H1 (cell line): ENCODE data around the gene PMFBP1. TPM values are rescaled to one million over a fixed set of nuclear protein-coding genes. Genes with fewer than 3 reads are reported as not detected.

ENCODE experiments used
- CTCF ChIA-PET: fragments of 300-600 bp; sonication (Branson Sonifier 250); formaldehyde crosslinking; loops from one replicate; lab custom pipeline; 2021; ENCODE audit not compliant: partially characterized antibody; lab: Charles Lee
- POLR2A ChIA-PET: fragments of 300-600 bp; sonication (Branson Sonifier 250); formaldehyde crosslinking; loops from one replicate; lab custom pipeline; 2021; ENCODE audit warnings: inconsistent platforms; ENCODE audit not compliant: partially characterized antibody; lab: Charles Lee
- DNase-seq, 2 experiments: peaks; one replicate each; pipeline versions ENCODE4 v3.0.0 to v3.0.0-alpha.2; 2010 to 2022; ENCODE audit warnings: low spot score in 2 of 2, low read depth in 1 of 2, mixed read lengths in 1 of 2
- FAIRE-seq: peaks from 2 replicates; lab custom pipeline; 2011; peaks lifted over from hg19 to GRCh38; lab: Jason Lieb, UNC
- H2AFZ ChIP-seq: 2 replicates; pipeline ENCODE4 v1.8.1; 2012; ENCODE audit warnings: low read length, inconsistent platforms
- H2AK5ac ChIP-seq: 2 replicates; pipeline ENCODE4 v1.6.1; 2013; ENCODE audit warnings: low read depth, low read length
- H2BK120ac ChIP-seq: replicated peaks from 2 replicates; pipeline ENCODE3; 2013; ENCODE audit warnings: low read depth, low read length, inconsistent platforms
- H2BK12ac ChIP-seq: 2 replicates; pipeline ENCODE4 v1.6.1; 2013; ENCODE audit warnings: low read depth, low read length
- H2BK15ac ChIP-seq: 2 replicates; pipeline ENCODE4 v1.6.1; 2013; ENCODE audit warnings: low read length
- H2BK20ac ChIP-seq: 2 replicates; pipeline ENCODE4 v1.6.1; 2013; ENCODE audit warnings: low read length
- H2BK5ac ChIP-seq: 2 replicates; pipeline ENCODE4 v1.6.1; 2013; ENCODE audit warnings: low read depth, low read length
- H3K14ac ChIP-seq: 2 replicates; pipeline ENCODE4 v1.6.1; 2013; ENCODE audit warnings: inconsistent platforms; ENCODE audit not compliant: insufficient read length
- H3K18ac ChIP-seq: 2 replicates; pipeline ENCODE4 v1.6.1; 2013; ENCODE audit warnings: low read length; ENCODE audit errors: extremely low read depth
- H3K23ac ChIP-seq: 2 replicates; pipeline ENCODE4 v1.6.1; 2013; ENCODE audit warnings: inconsistent platforms; ENCODE audit not compliant: insufficient read length
- H3K23me2 ChIP-seq: 2 replicates; pipeline ENCODE4 v1.6.1; 2013; ENCODE audit warnings: low read depth, low read length
- H3K27ac ChIP-seq: 2 replicates; pipeline ENCODE4 v1.6.1; 2011; ENCODE audit warnings: low read depth, low read length, inconsistent platforms
- H3K27me3 ChIP-seq, 4 experiments: replicated peaks in 1 of 4; 1 replicate in 1 of 4; 2 replicates in 3 of 4; pipeline versions ENCODE4 v1.6.1 to v1.8.1; 2011 to 2013; ENCODE audit warnings: low read length in 3 of 4, mild to moderate bottlenecking in 3 of 4, inconsistent platforms in 2 of 4, mixed read lengths in 2 of 4, moderate library complexity in 1 of 4; ENCODE audit not compliant: control insufficient read depth in 3 of 4, insufficient read depth in 3 of 4; ENCODE audit errors: extremely low read depth in 1 of 4
- H3K36me3 ChIP-seq, 4 experiments: 2 replicates each; pipeline versions ENCODE4 v1.6.1 to v1.8.1; 2011 to 2013; ENCODE audit warnings: mild to moderate bottlenecking in 4 of 4, low read length in 3 of 4, moderate library complexity in 2 of 4, control low read depth in 1 of 4, inconsistent platforms in 1 of 4; ENCODE audit not compliant: insufficient read depth in 4 of 4, control insufficient read depth in 2 of 4
- H3K4ac ChIP-seq: replicated peaks from 2 replicates; pipeline ENCODE3; 2013; ENCODE audit warnings: low read length, low read depth, mixed read lengths, inconsistent platforms; ENCODE audit not compliant: insufficient read length
- H3K4me1 ChIP-seq, 4 experiments: replicated peaks in 1 of 4; 1 replicate in 1 of 4; 2 replicates in 3 of 4; pipeline versions ENCODE4 v1.6.1 to v1.8.1; 2011 to 2013; ENCODE audit warnings: low read length in 3 of 4, inconsistent platforms in 2 of 4, mixed read lengths in 1 of 4; ENCODE audit not compliant: insufficient read depth in 4 of 4, control insufficient read depth in 3 of 4
- H3K4me2 ChIP-seq, 2 experiments: 2 replicates each; pipeline versions ENCODE4 v1.6.1 to v1.8.1; 2011 to 2013; ENCODE audit warnings: low read depth in 2 of 2, low read length in 2 of 2, control low read depth in 1 of 2, inconsistent platforms in 1 of 2, mild to moderate bottlenecking in 1 of 2; ENCODE audit not compliant: insufficient read depth in 1 of 2
- H3K4me3 ChIP-seq, 4 experiments: fragments of 200-600, 300-600 bp in 1 of 4; sonication (generic), shearing (Covaris generic), sonication (Bioruptor Twin) in 1 of 4; 2 replicates each; pipeline versions ENCODE4 v1.5.1 to v1.8.1; 2011 to 2016; ENCODE audit warnings: low read length in 4 of 4, low read depth in 3 of 4, control low read depth in 2 of 4, inconsistent platforms in 2 of 4, mild to moderate bottlenecking in 2 of 4, mixed read lengths in 1 of 4, moderate library complexity in 1 of 4; ENCODE audit not compliant: insufficient read depth in 2 of 4; ENCODE audit errors: extremely low read depth in 1 of 4
- H3K56ac ChIP-seq: replicated peaks from 2 replicates; pipeline ENCODE3; 2013; ENCODE audit warnings: low read depth, mild to moderate bottlenecking, mixed read lengths, low read length, inconsistent platforms; ENCODE audit not compliant: insufficient read length
- H3K79me1 ChIP-seq: 2 replicates; pipeline ENCODE4 v1.6.1; 2013; ENCODE audit warnings: low read depth, low read length, control low read depth
- H3K79me2 ChIP-seq, 2 experiments: 2 replicates each; pipeline versions ENCODE4 v1.6.1 to v1.8.1; 2012 to 2013; ENCODE audit warnings: low read length in 2 of 2, mild to moderate bottlenecking in 2 of 2, inconsistent platforms in 1 of 2; ENCODE audit not compliant: insufficient read depth in 2 of 2, control insufficient read depth in 1 of 2
- H3K9ac ChIP-seq, 4 experiments: replicated peaks in 1 of 4; 1 replicate in 1 of 4; 2 replicates in 3 of 4; pipeline versions ENCODE4 v1.6.1 to v1.8.1; 2011 to 2013; ENCODE audit warnings: low read depth in 3 of 4, low read length in 3 of 4, control low read depth in 2 of 4, mild to moderate bottlenecking in 2 of 4, moderate library complexity in 2 of 4, inconsistent platforms in 1 of 4; ENCODE audit errors: extremely low read depth in 1 of 4
- H3K9me3 ChIP-seq, 2 experiments: 2 replicates each; pipeline versions ENCODE4 v1.6.1 to v1.8.1; 2012 to 2013; ENCODE audit warnings: mild to moderate bottlenecking in 2 of 2, moderate library complexity in 2 of 2, control low read depth in 1 of 2, inconsistent platforms in 1 of 2, low read depth in 1 of 2, low read length in 1 of 2, mixed read lengths in 1 of 2; ENCODE audit not compliant: insufficient read depth in 2 of 2
- H4K20me1 ChIP-seq, 2 experiments: replicated peaks in 1 of 2; 2 replicates each; pipeline versions ENCODE3 to v1.8.1; 2011 to 2013; ENCODE audit warnings: inconsistent platforms in 2 of 2, low read length in 2 of 2, mild to moderate bottlenecking in 1 of 2; ENCODE audit not compliant: insufficient read depth in 2 of 2, control insufficient read depth in 1 of 2
- H4K5ac ChIP-seq: 2 replicates; pipeline ENCODE4 v1.6.1; 2013; ENCODE audit warnings: low read length, low read depth, mixed read lengths, inconsistent platforms; ENCODE audit not compliant: insufficient read length
- H4K8ac ChIP-seq: 2 replicates; pipeline ENCODE4 v1.8.0; 2013; ENCODE audit warnings: mild to moderate bottlenecking, moderate library complexity, low read length, inconsistent platforms; ENCODE audit not compliant: insufficient read depth; ENCODE audit errors: extremely low read depth
- H4K91ac ChIP-seq: replicated peaks from 2 replicates; pipeline ENCODE3; 2013; ENCODE audit warnings: low read length, mixed read lengths, inconsistent platforms; ENCODE audit not compliant: insufficient read length
- CTCF ChIP-seq, 3 experiments: IDR thresholded peaks; 1 replicate in 2 of 3; 2 replicates in 1 of 3; pipeline versions ENCODE4 v1.5.1 to v1.6.1; 2011; ENCODE audit warnings: low read length in 3 of 3, mild to moderate bottlenecking in 3 of 3, inconsistent platforms in 2 of 3, low read depth in 1 of 3, moderate library complexity in 1 of 3; ENCODE audit not compliant: insufficient read depth in 1 of 3; ENCODE audit errors: control extremely low read depth in 1 of 3
- EGR1 ChIP-seq: IDR thresholded peaks from 2 replicates; pipeline ENCODE4 v1.6.1; 2011; ENCODE audit warnings: low read depth, low read length, borderline replicate concordance
- KDM1A ChIP-seq: fragments of 200-600, 300-600 bp; sonication (generic); IDR thresholded peaks from 2 replicates; pipeline ENCODE4 v1.7.1; 2016; ENCODE audit warnings: mild to moderate bottlenecking, low read length, borderline replicate concordance
- TEAD4 ChIP-seq: IDR thresholded peaks from 2 replicates; pipeline ENCODE4 v1.6.1; 2012; ENCODE audit warnings: low read depth, low read length, inconsistent platforms, mixed read lengths
- YY1 ChIP-seq: IDR thresholded peaks from 2 replicates; pipeline ENCODE4 v1.6.1; 2011; ENCODE audit warnings: low read depth, mild to moderate bottlenecking, low read length
- WGBS, 2 experiments: shearing (Covaris generic) in 1 of 2; methylation state at CpG; one replicate each; pipeline versions ENCODE4 v1.1.6 to v1.1.7; 2013 to 2015; ENCODE audit warnings: low lambda C conversion rate in 2 of 2, mixed read lengths in 2 of 2, inconsistent platforms in 1 of 2, low coverage in 1 of 2, missing lambda C conversion rate in 1 of 2; ENCODE audit not compliant: insufficient replicate concordance in 2 of 2, insufficient coverage in 1 of 2, insufficient read length in 1 of 2; ENCODE audit errors: extremely low coverage in 1 of 2, missing lambda C conversion rate in 1 of 2; 5-methylcytosine and 5-hydroxymethylcytosine counted together
- polyA plus RNA-seq, 7 experiments: library from polyadenylated mRNA; depleted of rRNA in 3 of 7; stranded (reverse) in 5 of 7; unstranded in 2 of 7; fragments of >200 nt in 5 of 7; fragments of 200-250 nt in 2 of 7; gene quantifications; 1 replicate in 5 of 7; 2 replicates in 1 of 7; 4 replicates in 1 of 7; pipeline versions ENCODE4 v1.2.1 to v1.2.3, GENCODE V29; 2011 to 2013; ENCODE audit warnings: missing spikeins in 2 of 7, mixed read lengths in 2 of 7
- total RNA-seq: library from RNA; stranded (reverse); fragmentation: NEBNext Ultra II Directional; extraction: Animal tissue kit (Norgen Biotek cat#: 25700); gene quantifications from 2 replicates; pipeline ENCODE4 v1.2.1, GENCODE V29; 2021

The PMFBP1 gene
- total and polyA plus RNA-seq, 2 of the 8 experiments (the other 6 are each of a cell fraction or from before 2014, with no cell fraction given) = 0.32 to 1.6 TPM

GRCh38 chr16:72085002-72085401 lies 87.0 kb downstream of the PMFBP1 start:
- Histone ChIP-seq H4K8ac (no peak overlapping the region), H3K4me3 (no peak overlapping the region), H2BK12ac (no peak overlapping the region), H4K20me1 (no peaks in the 10 kb centered on the region), H3K4me2 (no peak overlapping the region), H4K5ac (no peak overlapping the region), H2BK15ac (no peak overlapping the region), H3K14ac (no peak overlapping the region), H3K4ac (no peak overlapping the region), H3K18ac (no peak overlapping the region), H2AFZ (no peak overlapping the region), H2BK120ac (no peak overlapping the region), H4K91ac (no peak overlapping the region), H2AK5ac (no peak overlapping the region), H3K23me2 (no peaks in the 10 kb centered on the region), H3K23ac (no peak overlapping the region), H3K79me1 (no peaks in the 10 kb centered on the region), H2BK5ac (no peak overlapping the region), H3K27me3 (no peaks in the 10 kb centered on the region), H3K9me3 (no peaks in the 10 kb centered on the region), H3K27ac (no peak overlapping the region), H3K79me2 (no peaks in the 10 kb centered on the region), H3K56ac (no peak overlapping the region), H3K9ac (no peak overlapping the region), H2BK20ac (no peak overlapping the region), H3K36me3 (peaks cover 0 to 31% (median 12%) of the 10 kb centered on the region in 4 experiments; a peak in 5 of 8 replicates), H3K4me1 (no peaks in the 10 kb centered on the region)
- DNase-seq = no peak
- ChIA-PET CTCF (interaction anchor here (0.6 to 1.8 kb wide), 2 partner anchors 18 to 50 kb away, joined by 3 to 6 read pairs; no protein-coding TSS in a partner anchor), POLR2A (interaction anchor here (0.8 kb wide), 1 partner anchor 18 kb away, joined by 3 read pairs; no protein-coding TSS in a partner anchor)
- TF ChIP-seq TEAD4 = no peak
- TF ChIP-seq YY1 = no peak
- no peak for TF ChIP-seq CTCF (IDR thresholded peaks at IDR 0.05; ENCODE audit: control extremely low read depth in 1 of 3, insufficient read depth in 1 of 3, low read depth in 1 of 3, low read length in 3 of 3)
- TF ChIP-seq EGR1 = no peak
- no peak for TF ChIP-seq KDM1A
- WGBS, 2 experiments = 77% methylated on average over 2 of the region's 2 CpGs; no CpG with 5 or more reads in 1 of the 2 experiments
- FAIRE-seq = no peak
